Stimulated activated CD4-positive, alpha-beta T cell treated with anti-CD3 and anti-CD28 coated beads, Interleukin-1b, Interleukin-23, amount 100 ng/mL, for 24 hours (primary cell): ENCODE results near the gene AFDN.

Experiments used
- DNase-seq, 4 experiments: peaks; one replicate each; pipeline ENCODE4 v3.0.0-alpha.2; 2020; ENCODE audit warnings: low read depth in 4 of 4, low spot score in 1 of 4

AFDN gene

DNA sequence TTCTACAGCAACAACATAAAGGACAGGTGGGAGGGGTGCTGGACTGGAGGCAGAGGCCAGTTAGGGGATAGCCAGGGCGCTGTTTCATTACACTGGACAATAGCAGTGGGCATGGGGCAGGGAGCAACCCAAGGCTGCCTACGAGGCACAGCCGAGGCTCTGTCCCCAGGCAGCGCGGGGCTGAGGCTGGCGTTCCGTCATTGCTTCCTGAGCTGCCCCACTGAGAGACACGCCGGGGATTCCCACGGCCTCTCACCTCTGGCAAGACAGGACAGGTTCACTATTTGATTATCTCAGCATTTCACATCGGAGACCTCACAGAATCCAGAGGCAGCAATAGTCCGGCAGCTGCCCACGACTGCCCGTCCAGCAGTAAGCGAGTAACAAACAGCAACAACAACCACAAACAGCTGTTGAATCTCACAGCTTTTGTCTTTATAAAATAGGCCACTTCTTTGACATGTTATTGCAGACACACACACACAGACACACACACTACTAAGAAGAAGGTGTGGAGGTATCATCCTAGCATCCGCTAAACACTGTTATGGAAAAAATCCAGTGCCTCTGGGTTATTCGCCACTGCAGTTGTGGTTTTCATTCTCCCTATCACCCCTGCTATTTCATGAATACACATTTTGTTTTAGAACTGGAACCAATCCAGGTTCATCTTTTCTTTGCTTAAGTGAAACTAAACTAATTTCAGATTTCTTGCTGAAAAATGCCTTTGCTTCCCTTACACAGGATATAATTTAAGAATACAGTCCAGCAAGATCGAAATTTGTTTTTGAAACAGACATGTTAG is 190.2 kb downstream of the AFDN start:
- DNase-seq = no peak

DNA sequence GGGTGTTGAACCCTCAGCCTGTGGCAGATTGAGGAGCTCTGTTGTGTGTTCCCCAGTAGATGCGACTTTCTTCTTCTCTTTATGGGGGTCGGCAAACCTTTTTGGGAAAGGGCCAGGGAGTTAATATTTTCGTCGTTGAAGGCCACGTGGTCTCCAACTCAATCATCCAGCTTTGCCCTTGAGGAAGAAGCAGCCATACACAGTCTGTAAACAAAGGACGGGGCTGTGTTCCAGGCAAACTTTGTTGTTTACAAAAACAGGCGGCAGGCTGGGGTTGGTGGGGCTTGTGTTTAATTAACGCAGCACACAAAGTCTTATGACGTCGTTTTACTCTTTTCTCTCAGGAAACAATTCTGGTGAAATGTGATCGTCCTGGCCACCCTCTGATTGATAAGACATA is 190.9 kb downstream of the AFDN start:
- DNase-seq = no peak

GRCh38 chr6:168018664-168019063 is 192.0 kb downstream of the AFDN start:
- DNase-seq = no peak

DNA sequence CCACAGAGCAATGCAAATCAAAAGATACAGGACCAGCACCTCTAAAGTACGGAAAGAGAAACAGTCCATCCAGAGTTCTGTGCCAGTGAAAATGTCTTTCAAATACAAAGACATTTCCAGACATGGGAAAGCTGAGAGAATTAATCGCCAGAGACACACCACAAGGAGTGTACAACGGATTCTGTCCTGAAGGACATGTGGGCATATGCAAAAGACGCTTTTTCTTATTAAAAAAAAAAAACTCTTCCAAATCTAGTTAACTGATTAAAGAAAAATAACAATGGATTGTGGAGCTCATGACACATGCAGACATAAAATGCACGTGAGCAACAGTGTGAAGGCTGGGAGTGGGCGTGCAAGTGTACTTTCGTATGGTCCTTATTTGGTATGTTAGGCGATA is 193.5 kb downstream of the AFDN start:
- DNase-seq = no peak

GRCh38 chr6:168021581-168021980 is 194.9 kb downstream of the AFDN start:
- DNase-seq = no peak
